Measurements from ENCODE around the gene SDK1.

Gene SDK1

GRCh38 chr7:3879355-3880075, 578.5 kb downstream of the SDK1 start:
- H3K4me3 ChIP-seq (ENCODE audit: low read depth, low read length) = no peak overlapping the region
- DNase-seq (ENCODE audit: low read depth) = no peak

DNA sequence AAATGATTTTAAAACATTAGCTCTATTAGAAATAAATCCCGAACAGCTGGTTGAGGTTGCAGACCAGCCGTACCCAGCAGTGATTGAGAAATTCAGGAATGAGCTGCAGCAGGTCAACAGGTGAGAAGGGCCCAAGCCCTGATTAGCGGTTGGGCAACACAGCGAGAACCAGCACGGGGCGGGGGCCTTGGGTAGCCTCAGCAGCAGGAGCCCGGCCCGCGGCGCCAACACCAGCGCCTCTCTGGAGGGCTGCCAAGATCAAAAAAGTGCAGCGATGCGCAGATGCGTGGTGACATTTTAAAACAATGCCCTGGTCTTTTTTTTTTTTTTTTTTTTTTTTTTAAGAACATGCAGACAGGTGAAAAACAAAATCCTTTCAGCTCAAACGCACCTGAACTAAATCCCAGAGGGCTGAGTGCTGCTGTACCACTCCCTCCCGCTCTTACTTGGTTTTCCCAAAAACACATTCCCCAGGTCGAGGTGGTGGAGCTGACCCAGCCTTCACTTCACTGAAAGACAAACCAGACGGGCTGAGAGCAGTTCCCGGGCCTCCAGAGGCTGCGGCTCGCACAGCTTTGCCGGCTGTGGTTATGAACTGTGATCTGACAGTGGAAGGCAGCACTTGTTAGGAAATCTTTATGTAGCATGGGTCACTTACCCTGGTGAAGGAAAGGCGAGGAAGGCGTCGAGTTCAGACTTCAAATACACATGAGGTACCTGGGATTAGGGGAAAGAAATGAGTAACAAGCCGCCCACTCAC, 579.4 kb downstream of the SDK1 start:
- no peak overlapping the region for H3K4me3 ChIP-seq (ENCODE audit: low read depth, low read length)
- DNase-seq (ENCODE audit: low read depth) = no peak

- H3K4me3 ChIP-seq (ENCODE audit: low read depth, low read length) = no peak overlapping the region
- no peak for DNase-seq (ENCODE audit: low read depth)
These were observed 581.7 kb downstream of the SDK1 start for GRCh38 chr7:3882782-3883181.

DNA sequence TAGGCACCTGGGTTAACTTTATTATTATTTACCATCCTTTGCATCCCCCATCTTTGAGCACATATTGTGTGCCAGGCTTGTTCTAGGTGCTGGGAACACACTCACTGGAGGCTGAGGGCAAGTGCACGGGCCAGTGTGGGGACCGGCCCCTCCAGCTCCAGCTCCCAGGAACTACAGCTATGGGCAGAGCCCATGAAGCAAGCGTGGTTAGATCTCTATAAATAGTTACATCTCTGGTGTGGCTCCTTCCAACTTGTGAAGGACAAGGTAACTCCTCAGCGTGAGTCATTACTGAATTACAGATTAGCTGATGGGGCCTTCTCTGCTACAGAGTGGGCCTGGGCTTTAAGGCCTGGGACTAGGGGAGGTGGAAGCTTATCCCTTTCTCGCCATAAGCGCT, 583.5 kb downstream of the SDK1 start:
- no peak overlapping the region for H3K4me3 ChIP-seq (ENCODE audit: low read depth, low read length)
- DNase-seq (ENCODE audit: low read depth) = no peak

- no peak overlapping the region for H3K4me3 ChIP-seq (ENCODE audit: low read depth, low read length)
These were observed 586.1 kb downstream of the SDK1 start for GRCh38 chr7:3887096-3887690.

GRCh38 chr7:3888096-3888495, 587.0 kb downstream of the SDK1 start:
- DNase-seq (ENCODE audit: low read depth) = no peak
- no peak overlapping the region for H3K4me3 ChIP-seq (ENCODE audit: low read depth, low read length)

More at GRCh38 chr7:3887096-3887690, 586.1 kb downstream of the SDK1 start:
- DNase-seq (ENCODE audit: low read depth) = no peak

DNA sequence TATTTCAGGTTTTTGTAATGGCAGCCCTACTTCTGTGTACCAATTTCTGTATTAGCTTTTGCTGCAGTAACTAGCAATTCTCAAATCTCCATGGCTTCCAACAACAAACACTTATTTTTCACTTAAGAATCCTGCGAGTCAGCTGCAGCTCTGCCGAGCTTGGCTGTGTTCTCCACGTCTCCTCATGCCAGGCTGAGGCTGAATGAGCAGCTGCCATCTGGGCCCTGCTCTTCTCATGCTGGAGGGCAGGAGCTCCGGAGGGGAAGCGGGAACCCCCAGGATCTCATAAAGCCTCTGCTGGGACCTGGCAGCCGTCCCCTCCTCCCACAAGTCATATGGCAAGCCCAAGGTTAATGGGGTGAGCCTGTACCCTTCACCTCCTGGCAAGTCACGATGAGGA, 591.1 kb downstream of the SDK1 start:
- DNase-seq (ENCODE audit: low read depth) = no peak
- H3K4me3 ChIP-seq (ENCODE audit: low read depth, low read length) = no peak overlapping the region

DNA sequence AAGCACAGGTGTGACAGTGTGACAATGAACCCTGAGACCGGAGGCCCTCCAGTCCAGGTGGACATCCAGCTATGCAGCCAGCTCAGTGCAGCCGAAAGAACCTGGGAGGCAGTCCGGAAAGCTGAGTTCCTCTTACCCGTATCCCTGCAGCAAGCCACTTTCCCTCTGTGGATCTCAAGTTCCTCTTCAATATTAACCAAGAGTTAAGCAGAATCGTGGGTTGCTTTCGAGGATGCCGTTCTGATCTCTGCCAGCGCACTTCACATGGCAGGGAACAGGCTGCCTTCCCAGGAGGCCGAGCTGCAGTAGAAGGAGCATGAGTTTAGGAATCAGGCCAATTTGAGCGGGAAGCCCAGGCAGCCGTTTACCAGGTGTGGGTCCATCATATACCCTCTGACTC, 591.6 kb downstream of the SDK1 start:
- no peak for DNase-seq (ENCODE audit: low read depth)
- no peak overlapping the region for H3K4me3 ChIP-seq (ENCODE audit: low read depth, low read length)

DNA sequence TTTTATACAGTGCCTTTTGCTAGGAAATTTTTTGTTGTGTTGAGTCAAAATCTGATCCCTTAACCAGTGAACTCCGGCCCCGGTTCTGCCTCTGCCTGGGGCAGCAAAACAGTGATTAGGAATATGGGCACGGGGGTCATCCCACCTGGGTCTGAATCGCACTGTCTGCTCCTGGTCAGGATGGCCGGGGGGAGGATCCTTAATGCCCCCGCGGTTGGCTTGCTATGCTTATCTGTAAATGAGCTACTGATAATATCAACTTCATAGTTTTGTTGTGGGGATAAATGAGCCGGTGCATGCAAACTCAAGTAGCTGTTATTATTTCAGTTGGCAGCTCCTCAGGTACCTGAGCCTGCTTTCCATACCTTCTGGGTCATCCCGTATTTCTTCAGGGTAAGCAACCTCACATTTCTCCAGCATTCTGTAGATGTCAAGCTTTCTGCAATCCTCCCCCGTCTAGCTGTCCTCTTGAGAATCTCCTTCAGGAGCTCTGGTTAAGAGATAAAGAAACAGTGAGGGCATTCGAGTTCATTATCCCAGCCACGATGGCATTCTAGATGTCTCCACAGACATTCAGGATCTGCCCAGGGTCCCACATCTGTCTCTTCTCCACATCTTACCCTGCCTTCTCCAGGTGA, 592.2 kb downstream of the SDK1 start:
- DNase-seq (ENCODE audit: low read depth) = no peak
- no peak overlapping the region for H3K4me3 ChIP-seq (ENCODE audit: low read depth, low read length)

DNA sequence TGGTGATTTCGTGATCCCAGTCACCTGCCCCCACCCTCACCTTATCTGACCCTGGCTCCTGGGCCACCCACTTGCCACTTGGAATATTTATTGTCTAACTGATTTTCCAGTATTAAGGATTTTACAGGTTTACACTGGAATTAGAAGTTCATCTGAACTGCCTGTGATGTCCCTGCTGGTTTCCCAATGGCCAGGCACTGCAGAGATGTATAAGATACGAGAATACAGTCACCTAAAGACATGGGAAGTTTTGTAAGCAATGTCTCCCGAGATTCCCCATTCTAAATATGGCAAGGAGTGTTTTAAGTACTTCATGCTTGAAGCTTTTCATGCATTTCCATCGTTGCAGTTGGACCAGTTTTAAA, 592.7 kb downstream of the SDK1 start:
- no peak overlapping the region for H3K4me3 ChIP-seq (ENCODE audit: low read depth, low read length)

GRCh38 chr7:3895341-3896116, 594.5 kb downstream of the SDK1 start:
- no peak overlapping the region for H3K4me3 ChIP-seq (ENCODE audit: low read depth, low read length)
- DNase-seq (ENCODE audit: low read depth) = no peak

More for the DNA sequence above, 592.7 kb downstream of the SDK1 start:
- no peak for DNase-seq (ENCODE audit: low read depth)

GRCh38 chr7:3896169-3896765, 595.2 kb downstream of the SDK1 start:
- H3K4me3 ChIP-seq (ENCODE audit: low read depth, low read length) = no peak overlapping the region

GRCh38 chr7:3897430-3898372, 596.6 kb downstream of the SDK1 start:
- DNase-seq (ENCODE audit: low read depth) = no peak
- H3K4me3 ChIP-seq (ENCODE audit: low read depth, low read length) = no peak overlapping the region

More at GRCh38 chr7:3896169-3896765, 595.2 kb downstream of the SDK1 start:
- no peak for DNase-seq (ENCODE audit: low read depth)

DNA sequence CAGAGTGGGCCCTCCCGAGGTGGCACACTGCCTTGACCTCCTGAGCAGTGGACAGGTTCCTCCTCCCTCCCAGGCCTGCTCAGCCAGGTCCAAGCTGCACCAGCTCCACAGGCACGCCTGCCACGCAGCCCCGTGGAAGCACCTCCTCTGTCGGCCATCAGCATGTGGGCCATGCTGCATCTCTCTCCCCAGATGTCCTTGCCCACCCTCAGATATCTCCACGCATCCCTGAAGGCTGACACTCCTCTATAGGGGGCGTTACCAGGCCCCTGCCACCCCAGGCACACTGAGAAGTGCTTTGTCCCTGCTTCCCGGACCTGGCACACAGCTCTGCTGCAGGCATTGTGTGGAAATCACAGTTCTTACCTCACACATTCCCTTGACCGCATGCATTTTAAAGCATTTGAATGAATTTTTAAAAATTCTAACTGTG, 598.5 kb downstream of the SDK1 start:
- DNase-seq (ENCODE audit: low read depth) = no peak
- H3K4me3 ChIP-seq (ENCODE audit: low read depth, low read length) = no peak overlapping the region

DNA sequence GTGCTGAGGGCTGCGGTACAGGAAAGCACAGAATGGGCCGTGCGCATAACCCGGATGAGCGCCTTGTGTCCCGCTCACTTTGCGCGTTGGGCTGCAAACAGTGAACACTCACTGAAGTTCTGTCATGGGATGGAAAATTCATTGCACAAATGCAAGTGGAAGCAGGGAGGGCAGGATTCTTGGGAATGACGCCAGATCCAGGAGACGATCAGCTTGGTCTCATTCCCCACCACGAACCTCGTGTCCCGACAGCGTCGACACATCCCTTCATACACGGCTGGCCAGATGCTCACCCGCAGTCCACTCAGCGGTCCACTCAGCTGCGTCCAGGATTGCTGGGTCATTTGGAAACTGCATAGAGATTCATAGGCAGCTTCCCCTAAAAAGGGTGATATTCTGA, 607.1 kb downstream of the SDK1 start:
- H3K4me3 ChIP-seq (ENCODE audit: low read depth, low read length) = no peak overlapping the region
- no peak for DNase-seq (ENCODE audit: low read depth)

- no peak for DNase-seq (ENCODE audit: low read depth)
- no peak overlapping the region for H3K4me3 ChIP-seq (ENCODE audit: low read depth, low read length)
These were observed 608.1 kb downstream of the SDK1 start for GRCh38 chr7:3909128-3909527.

DNA sequence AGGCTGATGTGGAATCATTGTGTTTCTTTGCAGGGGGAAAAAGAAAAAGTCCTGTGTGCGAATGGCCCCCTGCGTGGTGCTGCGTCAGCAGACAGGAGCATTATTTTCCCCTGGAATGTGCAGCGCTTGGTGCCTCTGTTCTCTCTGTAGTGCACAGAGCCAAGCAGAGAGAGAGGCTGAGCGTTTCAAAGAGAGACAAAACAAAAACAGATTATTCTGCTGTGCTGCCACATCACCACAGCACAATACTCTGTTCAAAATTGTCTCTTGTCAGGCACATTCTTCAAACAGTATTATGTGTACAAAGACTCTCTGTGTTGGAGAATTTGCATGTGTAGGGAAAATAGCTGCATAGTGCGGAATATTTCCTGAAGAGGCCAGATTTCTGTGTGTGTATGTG, 609.0 kb downstream of the SDK1 start:
- H3K4me3 ChIP-seq (ENCODE audit: low read depth, low read length) = no peak overlapping the region
- DNase-seq (ENCODE audit: low read depth) = no peak

DNA sequence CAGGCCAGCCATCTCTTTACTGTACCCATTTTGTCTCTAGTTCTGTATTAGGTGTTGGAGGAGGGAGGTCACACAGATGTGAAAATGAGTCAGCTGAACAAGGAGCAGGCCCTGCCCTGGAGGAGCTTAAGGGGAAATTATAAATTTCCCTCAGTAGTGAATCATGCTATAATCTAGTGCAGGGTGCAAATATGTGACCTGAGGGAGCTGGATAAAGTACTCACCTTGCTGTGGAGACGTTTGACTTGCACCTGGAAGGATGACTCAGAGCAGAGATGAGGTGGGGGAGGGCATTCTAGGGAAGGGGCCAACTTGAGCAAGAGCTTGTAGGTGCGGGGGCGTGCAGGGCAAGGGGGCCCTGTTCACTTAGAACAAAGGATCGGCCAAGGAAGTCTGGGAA, 610.6 kb downstream of the SDK1 start:
- no peak for DNase-seq (ENCODE audit: low read depth)
- H3K4me3 ChIP-seq (ENCODE audit: low read depth, low read length) = no peak overlapping the region

All from skeletal muscle cell (primary cell).